NCI-H82 treated with DMSO at 0.1 percent for 48 hours (cell line): Measurements from ENCODE around the gene ITPRID2.

Experiments
- DNase-seq: peaks from one replicate; lab custom pipeline; 2025; ENCODE audit not compliant: unreplicated experiment; lab: John Stamatoyannopoulos, UW

ITPRID2 gene

GRCh38 chr2:181891258-181891965 lies at the start of gene ITPRID2:
Gene ITPRID2, plus strand, starts transcription at chr2:181891730. Its CDS starts 337 bp downstream, at chr2:181892067.
- DNase-seq: peak; percentile 59

DNA sequence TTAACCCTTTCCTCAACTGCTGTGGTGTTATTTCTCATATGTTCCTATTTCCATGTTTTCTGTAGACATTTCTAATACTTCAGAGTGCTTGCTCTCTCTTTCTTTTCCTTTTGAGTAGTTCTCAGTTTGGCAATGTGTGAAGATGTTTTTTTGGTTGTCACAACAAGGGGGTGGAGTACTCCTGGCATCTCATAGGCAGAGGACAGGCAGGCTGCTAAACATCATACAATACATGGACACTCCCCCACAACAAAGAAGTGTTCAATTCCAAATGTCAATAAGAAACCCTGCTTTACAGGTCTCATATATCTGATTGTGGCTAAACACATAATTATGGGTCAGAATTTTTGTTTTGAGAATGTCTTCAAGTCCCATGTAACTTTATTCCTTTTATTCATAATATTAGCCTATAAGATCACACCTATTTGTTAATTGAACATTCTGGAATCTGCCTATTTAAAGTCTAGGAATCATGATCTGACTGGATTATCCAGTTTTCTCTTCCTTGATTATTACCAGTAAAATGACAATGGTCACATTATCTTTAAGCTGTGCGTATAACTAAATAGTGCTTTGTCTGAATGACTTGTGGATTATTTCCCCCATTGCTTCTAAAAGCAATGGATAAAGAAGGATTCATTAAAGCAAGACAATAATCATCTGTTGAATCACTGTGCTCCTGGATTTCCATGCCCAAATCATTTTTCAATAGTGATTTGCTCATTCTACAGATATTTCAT lies 46.8 kb upstream of the ITPRID2 start:
- no peak for DNase-seq

DNA sequence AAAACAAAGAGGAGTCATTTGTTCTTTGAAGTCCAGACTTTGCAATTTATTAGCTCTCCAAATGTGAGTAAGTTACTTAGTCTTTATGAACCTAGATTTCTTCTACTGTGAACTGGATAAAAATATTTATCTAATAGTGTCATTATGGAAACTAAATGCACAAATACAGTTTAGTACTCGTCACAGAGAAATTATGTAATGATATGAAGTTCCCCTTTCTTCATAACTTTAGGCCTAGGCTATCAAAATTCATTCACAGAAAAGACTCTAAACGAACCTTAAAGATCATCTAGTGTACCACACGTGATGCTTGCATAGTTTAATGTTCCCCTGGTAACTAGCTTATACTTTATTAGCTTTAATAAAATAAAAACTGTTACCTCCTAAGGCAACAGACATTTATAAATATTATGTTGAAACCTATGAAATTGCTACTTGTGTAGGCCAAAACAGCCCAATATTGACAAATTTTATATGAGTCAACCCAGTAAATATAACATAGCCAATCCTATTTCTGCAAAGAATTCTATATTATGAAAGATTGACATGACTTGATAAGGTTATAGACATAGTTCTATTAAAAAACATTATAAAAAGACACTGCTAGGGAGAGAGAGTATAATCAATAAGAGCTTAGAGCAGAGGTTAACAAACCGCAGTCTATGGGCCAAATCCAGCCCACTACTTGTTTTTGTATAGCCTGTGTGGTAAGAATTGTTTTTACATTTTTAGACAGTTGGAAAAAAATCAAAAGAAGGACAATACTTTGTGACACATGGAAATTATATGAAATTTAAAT lies 44.9 kb upstream of the ITPRID2 start:
- DNase-seq: no peak

- no peak for DNase-seq
Measured at GRCh38 chr2:181847198-181847556, 44.4 kb upstream of the ITPRID2 start.

DNA sequence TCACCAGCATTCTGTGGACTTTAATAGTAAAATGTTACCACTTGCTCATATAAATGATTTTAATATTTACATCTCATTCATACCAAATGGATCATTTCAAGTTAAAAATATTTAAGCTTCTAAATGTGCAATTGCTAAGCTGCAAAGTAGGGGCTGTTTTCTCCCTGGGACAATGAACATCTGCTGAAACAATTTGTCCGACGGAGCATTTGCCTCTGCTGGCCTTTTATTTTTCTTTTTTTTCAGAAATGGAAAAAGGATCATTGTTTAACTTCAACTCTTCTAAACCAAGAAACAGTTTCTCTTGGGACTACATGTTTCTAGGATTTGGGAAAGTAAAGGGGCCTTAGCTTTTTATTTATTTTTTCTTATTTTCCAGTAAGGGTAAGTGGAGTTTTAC lies 43.8 kb upstream of the ITPRID2 start:
- no peak for DNase-seq

DNA sequence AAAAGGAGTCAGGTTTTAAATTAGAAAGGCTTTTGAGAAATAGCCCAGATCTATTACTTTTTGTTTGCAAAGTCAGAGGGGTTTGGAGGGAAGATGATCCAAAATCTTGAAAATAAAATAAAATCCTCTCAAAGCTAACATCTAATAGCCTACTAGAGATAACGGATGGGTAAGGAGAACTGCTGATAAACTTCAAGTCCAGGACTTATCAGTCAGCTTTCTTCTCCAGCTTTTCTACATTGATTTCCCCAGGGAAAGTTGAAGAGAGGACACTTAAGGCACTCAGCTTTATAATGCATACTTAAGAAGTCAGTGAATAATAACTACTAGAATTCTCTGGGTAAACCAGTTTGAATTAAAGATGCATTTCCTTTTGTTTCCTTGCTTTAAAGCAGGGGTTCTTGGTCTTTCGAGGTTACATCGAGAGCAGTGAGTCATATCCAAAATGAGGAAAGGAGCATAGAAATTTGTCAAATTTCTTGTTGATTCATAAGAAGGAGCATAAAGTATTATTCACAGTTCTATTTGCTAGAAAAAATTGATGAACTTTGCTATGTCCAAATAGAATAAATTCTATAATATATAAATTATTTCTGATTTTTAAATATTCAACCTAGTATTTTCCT lies 43.2 kb upstream of the ITPRID2 start:
- DNase-seq: no peak

GRCh38 chr2:181849601-181850000 lies 41.9 kb upstream of the ITPRID2 start:
- DNase-seq: no peak

DNA sequence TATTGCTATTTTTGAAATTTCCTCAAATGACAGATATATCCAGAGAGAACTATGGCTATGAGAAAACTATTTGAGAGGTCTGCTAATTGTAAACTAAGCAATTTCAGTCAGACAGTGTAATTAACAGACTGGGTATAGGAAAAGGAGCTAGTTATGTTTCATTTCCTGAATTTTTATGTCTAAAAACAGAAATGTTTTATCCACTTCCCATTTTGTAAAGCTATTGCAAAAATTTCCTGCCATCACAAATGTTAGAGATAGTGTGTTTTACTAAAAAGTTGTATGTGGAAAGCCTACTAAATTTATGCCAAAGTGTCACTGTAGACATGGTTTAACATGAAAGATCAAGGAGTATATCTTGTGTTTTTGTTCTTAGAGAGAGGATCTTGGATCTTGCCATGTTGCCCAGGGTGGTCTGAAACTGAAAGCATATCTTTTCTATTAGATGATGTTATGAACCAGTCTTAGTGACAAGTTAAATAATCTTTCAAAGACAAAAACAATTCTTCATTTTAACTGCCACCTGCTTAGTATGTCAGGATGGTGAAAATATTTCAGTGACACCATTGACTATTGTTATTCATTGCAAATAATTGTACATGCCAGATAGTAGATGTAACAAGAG lies 40.5 kb upstream of the ITPRID2 start:
- DNase-seq: no peak

- no peak for DNase-seq
Measured at GRCh38 chr2:181851726-181852125, 39.8 kb upstream of the ITPRID2 start.

DNA sequence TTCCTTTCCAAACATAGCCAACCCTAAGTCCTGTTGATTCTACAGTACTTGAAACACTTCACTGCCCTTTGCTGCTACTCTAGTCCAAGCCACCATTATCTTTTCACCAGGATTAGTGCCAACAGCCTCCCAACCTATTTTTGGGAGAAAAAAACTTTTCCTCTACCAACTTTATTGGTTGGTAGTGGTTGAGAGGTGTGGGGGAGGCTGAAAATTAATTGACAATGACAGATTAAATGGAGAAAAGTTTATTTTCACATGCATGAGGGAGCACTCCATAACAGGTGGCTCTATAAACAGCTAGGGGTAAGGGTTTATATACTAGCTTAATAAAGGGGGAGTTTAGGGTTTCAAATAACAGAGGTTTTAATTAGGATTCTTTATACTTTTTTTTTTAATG lies 37.8 kb upstream of the ITPRID2 start:
- no peak for DNase-seq

GRCh38 chr2:181857483-181857882 lies 34.0 kb upstream of the ITPRID2 start:
- no peak for DNase-seq

DNA sequence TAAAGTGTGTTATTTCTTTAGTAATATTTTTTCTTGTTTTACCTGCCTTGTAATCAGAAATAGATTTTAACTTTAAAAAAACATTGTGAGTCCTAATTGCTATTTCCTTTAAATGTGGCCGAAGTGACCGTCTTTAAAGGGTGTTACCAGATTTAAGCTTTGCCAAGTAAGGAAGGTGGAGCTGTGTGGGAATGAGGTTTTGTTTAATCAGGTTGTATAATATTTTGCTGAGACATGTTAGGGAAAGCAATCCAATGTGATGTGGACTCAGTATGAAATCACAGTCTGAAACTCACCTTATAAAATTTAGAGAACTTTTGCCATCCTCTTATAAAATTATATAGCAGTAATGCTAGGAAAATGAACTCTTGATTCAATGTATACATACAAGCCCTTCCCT lies 32.9 kb upstream of the ITPRID2 start:
- no peak for DNase-seq

DNA sequence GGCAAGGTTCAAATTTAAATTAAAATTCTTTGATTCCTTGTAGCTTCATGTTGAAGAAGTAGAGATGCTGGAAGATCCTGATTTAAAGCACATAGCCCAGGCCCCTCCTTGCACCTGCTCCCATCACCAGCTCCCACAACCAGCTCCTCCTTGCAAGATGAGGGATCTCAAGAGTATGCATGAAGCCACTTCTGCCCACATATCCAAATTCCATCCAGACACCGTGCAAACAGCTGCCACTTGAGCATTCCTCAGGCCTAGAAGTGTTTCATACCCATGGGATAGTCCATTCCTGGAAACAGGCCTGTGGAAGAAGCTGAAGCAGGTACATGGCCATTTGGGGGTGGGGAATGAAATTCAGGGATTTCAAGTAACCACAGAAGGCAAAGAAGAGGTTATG lies 32.4 kb upstream of the ITPRID2 start:
- DNase-seq: no peak

DNA sequence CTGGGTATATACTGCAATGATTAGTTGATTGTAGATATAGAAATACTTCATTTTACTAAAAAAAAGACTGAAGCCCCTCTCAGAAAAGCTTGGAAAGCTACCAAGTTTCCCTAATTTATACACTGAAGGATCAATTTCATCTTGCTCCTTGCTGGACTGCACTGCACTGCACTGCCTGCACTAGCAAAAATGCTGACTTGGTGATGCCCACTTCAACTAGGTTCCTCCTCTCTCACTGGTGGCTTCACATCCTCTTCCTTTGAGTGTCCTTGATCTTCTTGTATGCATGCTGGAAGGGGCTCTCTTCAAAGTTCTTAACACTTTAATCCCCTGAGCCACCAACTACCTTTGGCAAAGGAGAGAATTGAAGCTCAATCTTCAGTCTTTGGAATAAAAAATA lies 31.7 kb upstream of the ITPRID2 start:
- no peak for DNase-seq

DNA sequence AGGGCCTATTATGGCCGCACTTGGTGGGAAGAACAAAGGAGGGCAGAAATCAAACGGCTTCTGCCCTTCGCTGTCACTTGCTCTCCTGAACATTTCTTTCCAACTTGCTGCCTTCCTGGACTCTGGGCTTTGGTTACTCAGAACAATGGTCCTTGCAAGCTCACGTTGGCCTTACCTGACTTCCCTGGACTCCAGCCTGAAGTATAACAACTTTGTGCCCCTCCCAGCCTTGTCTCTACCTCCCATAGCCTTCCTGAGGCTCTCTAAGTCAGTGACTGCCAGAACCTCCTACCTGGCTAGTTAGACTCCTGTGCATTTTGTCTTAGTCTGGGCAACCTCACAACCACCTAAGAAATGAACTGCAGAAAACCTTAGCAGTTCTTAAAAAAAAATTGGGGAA lies 30.2 kb upstream of the ITPRID2 start:
- DNase-seq: no peak

DNA sequence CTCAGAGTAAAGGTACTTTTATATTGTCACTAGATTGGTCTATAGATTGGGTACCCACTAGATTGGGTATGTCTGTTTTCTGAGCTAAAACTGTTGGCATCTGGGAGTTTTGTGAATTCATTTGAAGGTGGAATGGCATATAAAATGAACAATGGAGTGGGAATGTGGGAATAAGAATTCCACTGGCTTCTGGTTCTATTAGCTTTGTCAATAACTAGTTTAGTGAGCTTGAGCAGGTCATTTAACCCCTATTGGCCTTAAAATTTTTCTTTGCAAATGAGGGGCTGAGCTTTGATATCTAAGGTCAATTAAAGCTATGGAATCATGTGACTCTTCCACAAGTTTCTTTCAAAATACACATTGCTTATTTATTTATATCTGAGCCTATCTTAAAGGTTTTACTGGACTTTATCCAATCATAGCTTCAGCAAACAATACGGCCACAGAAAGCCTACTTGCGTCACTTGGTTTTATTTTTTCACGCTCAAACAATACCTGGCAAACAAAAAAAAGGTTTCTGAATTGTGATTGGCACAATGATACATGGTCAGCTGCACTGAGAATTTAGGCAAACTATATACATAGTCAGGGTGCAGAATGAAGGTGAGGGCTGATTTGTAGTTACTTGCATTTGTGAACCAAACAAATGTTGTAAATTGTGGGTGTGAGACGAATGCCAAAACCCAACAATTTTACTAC lies 28.8 kb upstream of the ITPRID2 start:
- DNase-seq: no peak

DNA sequence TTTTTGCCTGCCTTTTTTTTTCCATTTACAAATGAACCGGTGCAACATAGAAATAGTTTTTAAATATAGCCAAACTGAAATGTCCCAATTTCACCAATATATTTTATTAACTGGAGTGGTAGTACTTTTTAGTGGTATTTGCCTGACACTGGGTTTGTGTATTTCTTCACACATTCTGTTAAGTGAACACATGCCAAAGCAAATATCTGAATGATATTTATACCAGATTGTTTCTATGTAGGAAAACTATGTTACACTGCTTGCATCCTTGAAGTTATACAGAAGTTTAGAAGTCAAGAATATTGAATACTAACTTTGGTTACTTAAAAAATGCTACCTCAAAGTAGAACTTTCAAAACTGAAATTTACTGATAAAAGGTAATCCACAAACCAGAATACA lies 19.4 kb upstream of the ITPRID2 start:
- DNase-seq: no peak

DNA sequence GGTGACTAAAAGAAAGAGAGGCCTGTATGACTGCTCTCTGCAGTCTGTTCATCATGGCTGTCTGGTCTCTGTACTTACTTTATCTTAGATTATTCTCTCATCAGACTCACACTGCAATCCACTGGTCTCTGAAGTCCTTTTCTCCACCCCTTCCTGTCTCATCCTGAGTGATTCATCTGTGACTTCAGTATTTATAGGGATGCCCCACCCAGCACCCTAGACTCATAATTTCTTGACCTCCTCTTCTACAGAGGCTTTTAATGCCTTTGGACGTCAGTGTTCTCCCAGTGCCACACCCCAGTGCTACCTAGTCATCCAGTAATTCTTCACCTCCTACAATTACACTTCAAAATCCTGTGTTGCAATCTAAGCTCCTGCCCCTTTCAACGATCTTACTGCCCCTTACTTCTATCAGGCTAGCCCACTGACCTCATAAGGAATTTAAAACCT lies 14.9 kb upstream of the ITPRID2 start:
- no peak for DNase-seq

DNA sequence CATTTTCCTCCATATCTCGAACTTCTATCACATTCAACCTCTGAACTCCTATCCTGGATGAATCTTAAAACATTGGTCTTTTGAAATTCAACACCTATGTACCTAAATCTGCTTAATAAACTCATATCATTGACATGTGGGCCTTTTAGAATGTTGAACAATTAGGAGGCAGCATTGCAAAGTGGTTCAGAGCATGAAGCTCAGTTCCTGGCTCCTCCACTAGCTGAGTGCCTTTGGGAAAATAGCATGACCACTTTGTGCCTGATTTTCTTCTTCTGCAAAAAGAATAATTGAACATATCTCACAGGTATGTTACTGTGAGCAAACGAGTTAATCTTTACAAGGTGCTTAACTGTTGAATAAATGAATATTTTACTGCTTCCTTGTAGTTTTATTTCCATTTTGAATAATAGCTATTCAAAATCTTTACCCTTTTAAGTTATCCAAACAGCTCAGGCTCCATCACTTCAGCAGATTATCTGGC lies 14.3 kb upstream of the ITPRID2 start:
- DNase-seq: no peak

GRCh38 chr2:181878448-181878847 lies 13.1 kb upstream of the ITPRID2 start:
- no peak for DNase-seq
